ENCODE data around the gene CRIP2.

CRIP2 gene

DNA sequence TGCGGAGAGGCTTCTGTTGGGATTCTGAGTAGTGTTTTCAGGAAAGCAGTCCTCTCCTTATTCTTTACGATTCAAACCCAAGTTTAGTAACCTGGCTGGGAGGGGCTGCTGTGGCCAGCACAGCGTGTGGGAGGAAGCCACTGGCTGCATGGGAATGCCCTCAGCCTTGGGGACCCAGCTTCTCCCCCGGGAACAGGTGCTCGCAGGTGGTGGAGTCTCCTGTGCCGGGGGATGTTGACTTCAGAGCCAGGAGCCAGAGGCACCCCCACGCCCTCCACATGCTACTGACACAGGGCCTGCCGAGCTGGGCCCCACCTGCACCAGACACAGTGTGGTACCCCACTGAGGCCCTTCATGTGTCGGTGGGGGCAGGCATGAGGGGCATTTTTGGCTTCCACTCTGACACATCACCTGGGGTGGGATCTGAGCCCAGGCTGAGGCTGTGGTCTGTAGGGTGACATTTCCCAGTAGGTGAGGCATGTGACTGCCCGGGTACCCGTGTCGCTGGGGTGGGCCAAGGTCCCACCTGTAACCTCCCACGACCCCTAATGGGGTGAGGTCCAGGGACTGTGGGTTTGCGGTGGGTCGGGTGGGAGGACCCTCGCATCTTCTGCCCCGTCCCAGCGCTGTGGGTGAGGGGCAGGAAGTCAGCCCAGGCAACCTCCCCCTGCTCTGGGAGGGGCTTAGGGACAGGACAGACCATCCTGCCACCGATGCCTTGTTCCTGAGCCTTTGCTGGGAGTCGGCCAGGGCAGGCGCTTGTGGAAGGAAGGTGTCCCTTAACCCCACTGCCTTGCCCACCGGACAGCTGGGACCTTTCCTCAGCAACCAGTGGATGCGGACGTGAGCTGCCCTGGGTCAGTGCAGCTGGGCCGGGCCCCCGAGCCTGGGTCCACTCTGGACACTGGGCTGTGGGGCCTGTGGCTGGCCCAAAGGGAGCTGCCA lies 28.4 kb upstream of the CRIP2 start:
- TF ChIP-seq, protein P1, sequence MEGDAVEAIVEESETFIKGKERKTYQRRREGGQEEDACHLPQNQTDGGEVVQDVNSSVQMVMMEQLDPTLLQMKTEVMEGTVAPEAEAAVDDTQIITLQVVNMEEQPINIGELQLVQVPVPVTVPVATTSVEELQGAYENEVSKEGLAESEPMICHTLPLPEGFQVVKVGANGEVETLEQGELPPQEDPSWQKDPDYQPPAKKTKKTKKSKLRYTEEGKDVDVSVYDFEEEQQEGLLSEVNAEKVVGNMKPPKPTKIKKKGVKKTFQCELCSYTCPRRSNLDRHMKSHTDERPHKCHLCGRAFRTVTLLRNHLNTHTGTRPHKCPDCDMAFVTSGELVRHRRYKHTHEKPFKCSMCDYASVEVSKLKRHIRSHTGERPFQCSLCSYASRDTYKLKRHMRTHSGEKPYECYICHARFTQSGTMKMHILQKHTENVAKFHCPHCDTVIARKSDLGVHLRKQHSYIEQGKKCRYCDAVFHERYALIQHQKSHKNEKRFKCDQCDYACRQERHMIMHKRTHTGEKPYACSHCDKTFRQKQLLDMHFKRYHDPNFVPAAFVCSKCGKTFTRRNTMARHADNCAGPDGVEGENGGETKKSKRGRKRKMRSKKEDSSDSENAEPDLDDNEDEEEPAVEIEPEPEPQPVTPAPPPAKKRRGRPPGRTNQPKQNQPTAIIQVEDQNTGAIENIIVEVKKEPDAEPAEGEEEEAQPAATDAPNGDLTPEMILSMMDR (IDR thresholded peaks at IDR 0.05; ENCODE audit: insufficient read depth, low read length, poor library complexity, severe bottlenecking): no peak
- DNase-seq (ENCODE audit: extremely low read depth, insufficient read length): no peak
- Histone ChIP-seq H3K4me3 (replicated peaks; ENCODE audit: low read depth, low read length) (no peak overlapping the region), H3K27me3 (replicated peaks; ENCODE audit: control insufficient read depth, insufficient read depth, low read length) (no peaks in the 10 kb centered on the region), H3K36me3 (ENCODE audit: control insufficient read depth, insufficient read depth, low read length) (peaks cover 18% of the 10 kb centered on the region)

DNA sequence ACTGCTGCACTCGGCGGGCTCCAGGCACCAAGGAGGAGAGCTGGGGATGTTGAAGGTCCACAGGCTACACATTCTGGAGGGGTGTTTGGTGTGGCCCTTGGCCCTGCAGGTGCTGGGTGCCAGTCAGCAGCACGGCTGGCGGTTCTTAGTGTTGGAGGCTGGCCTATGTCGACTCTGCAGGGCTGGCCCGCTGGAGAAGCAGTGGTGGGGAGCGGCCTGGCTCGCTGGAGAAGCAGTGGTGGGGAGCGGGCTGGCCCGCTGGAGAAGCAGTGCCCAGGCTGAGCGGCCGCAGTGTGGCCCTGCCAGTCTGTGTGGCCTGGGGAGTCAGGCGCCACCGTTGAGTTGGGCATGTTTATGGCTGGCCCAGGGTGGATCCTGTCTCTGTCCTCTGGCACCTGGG lies 27.6 kb upstream of the CRIP2 start:
- DNase-seq (ENCODE audit: extremely low read depth, insufficient read length): no peak
- no peaks in the 10 kb centered on the region for H3K27me3 ChIP-seq (replicated peaks; ENCODE audit: control insufficient read depth, insufficient read depth, low read length)
- H3K36me3 ChIP-seq (ENCODE audit: control insufficient read depth, insufficient read depth, low read length): peaks cover 22% of the 10 kb centered on the region
- TF ChIP-seq, protein P1 (IDR thresholded peaks at IDR 0.05; ENCODE audit: insufficient read depth, low read length, poor library complexity, severe bottlenecking): no peak
- no peak overlapping the region for H3K4me3 ChIP-seq (replicated peaks; ENCODE audit: low read depth, low read length)

DNA sequence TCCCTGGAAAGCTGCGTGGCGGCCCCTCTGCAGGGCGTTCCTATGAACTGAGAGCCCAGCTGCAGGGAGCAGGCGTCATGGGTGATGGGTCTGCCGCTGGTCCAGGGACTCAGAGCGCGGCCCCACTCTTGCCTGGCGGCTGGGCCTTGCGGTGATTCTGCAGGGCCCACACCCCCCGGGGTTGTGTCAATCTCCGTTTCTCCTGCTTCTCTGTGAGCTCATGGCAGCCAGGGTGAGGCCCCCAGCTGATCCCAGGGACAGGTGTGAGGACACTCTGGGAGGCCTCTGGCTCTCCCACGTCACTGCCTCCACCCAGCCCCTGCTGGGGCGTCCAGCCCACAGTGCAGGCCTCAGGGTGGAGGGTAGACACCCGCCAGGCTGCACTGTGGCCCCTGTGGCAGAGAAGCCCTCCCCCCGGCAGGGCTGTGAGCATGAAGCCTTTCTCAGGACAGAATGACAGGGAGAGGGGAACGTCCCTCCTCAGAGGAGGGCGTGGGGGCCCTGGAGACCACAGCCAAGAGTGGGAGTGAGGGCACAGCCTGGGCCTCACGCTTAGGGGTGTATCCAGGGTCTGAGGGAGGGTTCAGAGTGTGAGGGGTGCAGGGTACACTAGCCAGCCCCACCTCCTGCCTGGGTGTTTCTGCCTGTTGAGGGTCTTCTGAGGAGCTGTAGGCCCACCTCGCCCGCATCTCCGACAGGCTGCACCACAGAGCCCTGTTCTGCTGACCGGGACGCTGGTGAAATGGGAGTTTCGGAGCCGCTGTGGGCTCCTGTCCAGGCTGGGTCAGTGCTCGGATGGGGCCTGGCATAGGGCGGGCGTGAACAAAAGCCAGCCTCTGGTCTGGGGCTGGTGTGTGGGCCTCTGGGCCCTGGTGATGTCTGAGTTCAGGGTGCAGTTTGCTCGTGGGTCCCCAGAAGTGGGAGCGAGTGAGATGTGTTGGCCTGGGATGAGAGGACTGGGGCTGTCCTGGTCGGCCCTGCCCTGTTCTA lies 26.7 kb upstream of the CRIP2 start:
- H3K36me3 ChIP-seq (ENCODE audit: control insufficient read depth, insufficient read depth, low read length): peaks cover 15% of the 10 kb centered on the region
- no peak overlapping the region for H3K4me3 ChIP-seq (replicated peaks; ENCODE audit: low read depth, low read length)
- DNase-seq (ENCODE audit: extremely low read depth, insufficient read length): no peak

DNA sequence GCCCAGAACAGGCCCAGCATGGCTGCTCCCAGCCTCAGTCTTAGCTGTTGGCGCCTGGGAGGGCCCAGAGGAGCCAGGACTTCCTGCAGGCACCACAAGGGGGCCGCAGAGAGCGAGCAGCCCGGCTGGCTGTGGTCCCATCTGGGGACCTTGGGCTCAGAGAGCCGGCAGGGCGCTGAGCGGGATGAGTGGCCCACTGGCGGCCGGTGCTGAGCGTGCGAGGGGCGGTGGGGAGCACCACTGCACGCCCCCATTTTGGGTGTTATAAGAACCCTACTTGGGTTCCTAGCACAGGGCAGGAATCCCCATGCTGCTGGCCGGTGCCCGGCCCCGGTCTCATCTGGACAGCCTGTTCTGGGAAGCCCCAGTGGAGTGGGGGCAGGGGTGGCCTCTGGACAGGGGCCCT lies 25.9 kb upstream of the CRIP2 start:
- peaks cover 15% of the 10 kb centered on the region for H3K36me3 ChIP-seq (ENCODE audit: control insufficient read depth, insufficient read depth, low read length)
- no peaks in the 10 kb centered on the region for H3K27me3 ChIP-seq (replicated peaks; ENCODE audit: control insufficient read depth, insufficient read depth, low read length)
- TF ChIP-seq, protein P1 (IDR thresholded peaks at IDR 0.05; ENCODE audit: insufficient read depth, low read length, poor library complexity, severe bottlenecking): peak; percentile 90
- no peak overlapping the region for H3K4me3 ChIP-seq (replicated peaks; ENCODE audit: low read depth, low read length)
- DNase-seq (ENCODE audit: extremely low read depth, insufficient read length): peak; percentile 51

More for the DNA sequence above, 26.7 kb upstream of the CRIP2 start:
- TF ChIP-seq, protein P1 (IDR thresholded peaks at IDR 0.05; ENCODE audit: insufficient read depth, low read length, poor library complexity, severe bottlenecking): no peak
- no peaks in the 10 kb centered on the region for H3K27me3 ChIP-seq (replicated peaks; ENCODE audit: control insufficient read depth, insufficient read depth, low read length)

DNA sequence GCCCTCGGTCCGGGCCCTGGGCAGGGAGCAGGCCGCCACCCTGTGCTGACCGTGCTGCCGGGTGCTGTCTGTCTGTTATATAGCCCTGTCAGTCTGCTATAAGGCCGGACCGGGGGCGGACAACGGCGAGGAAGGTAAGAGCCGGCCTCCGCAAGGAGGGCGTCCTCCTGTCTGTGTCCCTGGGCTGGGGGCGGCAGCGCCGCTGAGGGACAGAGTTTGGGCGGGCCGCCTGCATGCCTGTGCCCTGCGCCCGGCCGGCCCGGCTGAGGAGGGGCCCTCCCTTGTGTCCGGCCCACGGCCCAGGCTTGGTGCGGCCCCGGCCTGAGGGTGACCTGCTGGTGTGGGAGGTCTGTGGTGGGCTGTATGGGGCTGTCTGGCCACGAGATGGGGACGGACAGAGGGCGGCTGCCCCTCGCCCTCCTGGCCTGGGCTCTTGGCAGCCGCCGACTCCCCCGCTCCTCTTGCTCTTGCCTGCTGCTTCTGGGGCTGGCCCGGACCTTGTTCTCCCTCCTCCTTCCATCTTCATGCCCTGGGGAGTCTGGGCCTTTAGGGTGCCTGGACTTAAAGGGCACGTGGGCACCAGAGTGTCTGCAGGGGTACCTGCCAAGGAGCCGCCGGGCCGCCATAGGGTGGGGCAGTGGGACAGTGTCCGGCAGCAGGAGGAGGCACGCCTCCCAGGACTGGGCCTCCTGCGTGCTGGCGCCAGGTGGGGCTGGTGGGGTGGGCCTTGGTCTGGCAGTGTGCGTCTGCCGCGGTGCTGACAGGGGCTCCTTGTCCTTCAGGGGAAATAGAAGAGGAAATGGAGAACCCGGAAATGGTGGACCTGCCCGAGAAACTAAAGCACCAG lies 25.1 kb upstream of the CRIP2 start:
- H3K36me3 ChIP-seq (ENCODE audit: control insufficient read depth, insufficient read depth, low read length): peaks cover 15% of the 10 kb centered on the region
- TF ChIP-seq, protein P1 (IDR thresholded peaks at IDR 0.05; ENCODE audit: insufficient read depth, low read length, poor library complexity, severe bottlenecking): no peak
- no peaks in the 10 kb centered on the region for H3K27me3 ChIP-seq (replicated peaks; ENCODE audit: control insufficient read depth, insufficient read depth, low read length)
- DNase-seq (ENCODE audit: extremely low read depth, insufficient read length): no peak
- no peak overlapping the region for H3K4me3 ChIP-seq (replicated peaks; ENCODE audit: low read depth, low read length)

All from GM06990 (cell line).